GM23248 (cell line): Measurements from ENCODE around the gene RSRC1. TPM values are rescaled to one million over a fixed set of nuclear protein-coding genes. Genes with fewer than 3 reads are reported as not detected.

Source experiments
- DNase-seq: peaks from one replicate; pipeline ENCODE4 v3.0.0-alpha.2; 2015
- H2AFZ ChIP-seq: fragments of 200-600 bp; sonication (generic); 2 replicates; pipeline ENCODE4 v1.6.1; 2016; ENCODE audit warnings: antibody characterized with exemption
- H3F3A ChIP-seq: fragments of 200-600 bp; sonication (generic); 2 replicates; pipeline ENCODE4 v1.6.1; 2016; ENCODE audit warnings: mild to moderate bottlenecking, antibody characterized with exemption, mixed run types; ENCODE audit not compliant: insufficient read depth
- H3K27ac ChIP-seq: fragments of 200-600 bp; sonication (generic); 2 replicates; pipeline ENCODE4 v1.5.1; 2016; ENCODE audit warnings: mild to moderate bottlenecking
- H3K27me3 ChIP-seq: fragments of 200-600 bp; sonication (generic); replicated peaks from 2 replicates; pipeline ENCODE4 v1.6.1; 2016; ENCODE audit warnings: mild to moderate bottlenecking; ENCODE audit not compliant: insufficient read depth
- H3K36me3 ChIP-seq: fragments of 200-600 bp; sonication (generic); 2 replicates; pipeline ENCODE4 v1.6.1; 2016; ENCODE audit warnings: low read depth, mild to moderate bottlenecking
- H3K4me1 ChIP-seq: fragments of 200-600 bp; sonication (generic); 2 replicates; pipeline ENCODE4 v1.6.1; 2016; ENCODE audit warnings: mild to moderate bottlenecking; ENCODE audit not compliant: insufficient read depth
- H3K4me2 ChIP-seq: fragments of 200-600 bp; sonication (generic); one replicate; pipeline ENCODE4 v1.6.1; 2016; ENCODE audit warnings: mild to moderate bottlenecking; ENCODE audit not compliant: unreplicated experiment
- H3K4me3 ChIP-seq: fragments of 200-600 bp; sonication (generic); 2 replicates; pipeline ENCODE4 v1.5.1; 2016; ENCODE audit warnings: mild to moderate bottlenecking
- H3K79me2 ChIP-seq: fragments of 200-600 bp; sonication (generic); 2 replicates; pipeline ENCODE4 v1.6.1; 2016; ENCODE audit warnings: mild to moderate bottlenecking; ENCODE audit not compliant: insufficient read depth
- H3K9ac ChIP-seq: fragments of 200-600 bp; sonication (generic); 2 replicates; pipeline ENCODE4 v1.6.1; 2016; ENCODE audit warnings: mild to moderate bottlenecking
- H3K9me2 ChIP-seq: fragments of 200-600 bp; sonication (generic); 2 replicates; pipeline ENCODE4 v1.6.1; 2016; ENCODE audit warnings: mixed run types, mild to moderate bottlenecking, moderate library complexity; ENCODE audit not compliant: insufficient read depth
- H3K9me3 ChIP-seq: fragments of 200-600 bp; sonication (generic); one replicate; pipeline ENCODE4 v1.6.1; 2017; ENCODE audit warnings: low read depth
- H4K20me1 ChIP-seq: fragments of 200-600 bp; sonication (generic); 2 replicates; pipeline ENCODE4 v1.6.0; 2016; ENCODE audit not compliant: insufficient read depth
- EZH2 ChIP-seq: fragments of 200-600 bp; sonication (generic); IDR thresholded peaks from 2 replicates; pipeline ENCODE4 v1.6.1; 2018; ENCODE audit warnings: antibody characterized with exemption, mild to moderate bottlenecking; ENCODE audit not compliant: insufficient read depth, poor library complexity, severe bottlenecking
- EZH2phosphoT487 ChIP-seq: fragments of 200-600 bp; sonication (generic); IDR thresholded peaks from 2 replicates; pipeline ENCODE4 v1.6.1; 2018; ENCODE audit warnings: antibody characterized with exemption, moderate library complexity, mild to moderate bottlenecking, low read depth; ENCODE audit not compliant: insufficient read depth
- WGBS, 2 experiments: methylation state at CpG; one replicate each; pipeline ENCODE4 v1.1.6; 2015 to 2017; ENCODE audit warnings: low lambda C conversion rate in 2 of 2, low coverage in 1 of 2; ENCODE audit errors: missing lambda C conversion rate in 2 of 2; 5-methylcytosine and 5-hydroxymethylcytosine counted together
- in situ Hi-C: fragments of 300-500 bp; cut with MboI; formaldehyde crosslinking; loops from 2 replicates; pipeline ENCODE4 v1.15.0; 2020
- polyA plus RNA-seq: library from polyadenylated mRNA; unstranded; fragments of >200 nt; fragmentation: Nextera tagmentation; extraction: Ambion mirVana; gene quantifications from 2 replicates; pipeline ENCODE4 v1.2.1, GENCODE V29; 2016
- total RNA-seq: library from RNA; depleted of rRNA; stranded (reverse); fragments of >200 nt; shearing (Covaris generic); gene quantifications from 2 replicates; pipeline ENCODE4 v1.2.3, GENCODE V29; 2014

RSRC1 gene
- total and polyA plus RNA-seq, 2 experiments from 2014 or later = 28.5 to 34.6 TPM

GRCh38 chr3:158098309-158098639, 11.6 kb upstream of the RSRC1 start:
- WGBS, 2 experiments = 94 to 95% methylated on average over 10 of the region's 10 CpGs
- Histone ChIP-seq H3K27me3 (no peaks in the 10 kb centered on the region), H3K4me1 (no peaks in the 10 kb centered on the region; the same call in 1 of the 2 replicates), H3K36me3 (peaks cover 32% of the 10 kb centered on the region), H2AFZ (no peak overlapping the region), H3F3A (no peaks in the 10 kb centered on the region), H3K9me3 (no peaks in the 10 kb centered on the region), H3K9me2 (no peaks in the 10 kb centered on the region), H3K79me2 (peaks cover 26% of the 10 kb centered on the region), H3K4me3 (no peak overlapping the region), H4K20me1 (no peaks in the 10 kb centered on the region), H3K4me2 (no peak overlapping the region), H3K27ac (no peak overlapping the region), H3K9ac (no peak overlapping the region)
- in situ Hi-C loops = no loop called here
- no peak for TF ChIP-seq EZH2phosphoT487
- no peak for TF ChIP-seq EZH2
- no peak for DNase-seq

- Histone ChIP-seq H3K9ac (no peak overlapping the region), H3F3A (no peaks in the 10 kb centered on the region), H2AFZ (no peak overlapping the region), H3K9me2 (no peaks in the 10 kb centered on the region), H3K4me3 (no peak overlapping the region), H3K4me2 (no peak overlapping the region), H3K79me2 (peaks cover 33% of the 10 kb centered on the region), H3K36me3 (peaks cover 32% of the 10 kb centered on the region), H4K20me1 (no peaks in the 10 kb centered on the region), H3K27me3 (no peaks in the 10 kb centered on the region), H3K27ac (no peak overlapping the region), H3K4me1 (no peaks in the 10 kb centered on the region; the same call in 1 of the 2 replicates), H3K9me3 (no peaks in the 10 kb centered on the region)
- TF ChIP-seq EZH2phosphoT487 = no peak
- no peak for TF ChIP-seq EZH2
- DNase-seq = no peak
- 96 to 97% methylated on average over 5 of the region's 5 CpGs for WGBS, 2 experiments
- in situ Hi-C loops = no loop called here
Measured at GRCh38 chr3:158098834-158099424, 11.0 kb upstream of the RSRC1 start.

DNA sequence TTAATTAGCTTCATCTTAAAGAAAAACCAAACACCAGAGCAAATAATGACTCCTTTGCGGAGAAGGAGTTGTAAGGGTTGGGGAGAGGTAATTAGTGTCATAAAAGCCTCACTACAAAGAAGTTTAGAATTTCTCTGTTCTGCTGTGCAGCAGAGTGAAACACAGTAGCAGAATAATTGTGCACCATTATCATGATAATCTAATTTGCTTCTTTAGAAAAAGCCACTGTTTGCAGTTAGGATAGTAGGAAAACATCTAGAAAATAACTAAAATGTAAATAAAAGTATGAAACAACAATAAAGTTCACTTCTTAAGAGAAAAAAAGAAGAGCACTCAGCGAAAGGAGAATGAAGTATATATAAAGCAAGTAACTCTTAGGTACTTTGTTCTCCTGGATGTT, 9.2 kb upstream of the RSRC1 start:
- Histone ChIP-seq H3K27ac (no peak overlapping the region), H3K36me3 (peaks cover 30% of the 10 kb centered on the region), H3K27me3 (no peaks in the 10 kb centered on the region), H4K20me1 (no peaks in the 10 kb centered on the region), H3K4me3 (no peak overlapping the region), H3K9ac (no peak overlapping the region), H3K9me3 (no peaks in the 10 kb centered on the region), H3K9me2 (no peaks in the 10 kb centered on the region), H3K79me2 (peaks cover 40% of the 10 kb centered on the region), H3K4me2 (no peak overlapping the region), H3K4me1 (no peaks in the 10 kb centered on the region; the same call in 1 of the 2 replicates), H2AFZ (no peak overlapping the region), H3F3A (no peaks in the 10 kb centered on the region)
- no peak for DNase-seq
- TF ChIP-seq EZH2phosphoT487 (no peak), EZH2 (no peak)
- WGBS, 2 experiments = 97 to 98% methylated on average over 2 of the region's 2 CpGs
- in situ Hi-C loops = no loop called here

- no peak overlapping the region for H3K4me2 ChIP-seq
- WGBS, 2 experiments = 96 to 97% methylated on average over 14 of the region's 14 CpGs
- in situ Hi-C loops = no loop called here
- H3K9ac ChIP-seq = no peak overlapping the region
- H3K27me3 ChIP-seq = no peaks in the 10 kb centered on the region
- H3K36me3 ChIP-seq = peaks cover 26% of the 10 kb centered on the region
- H3K79me2 ChIP-seq = peaks cover 40% of the 10 kb centered on the region
- H3K9me2 ChIP-seq = no peaks in the 10 kb centered on the region
- H3K27ac ChIP-seq = no peak overlapping the region
- DNase-seq = no peak
- H3K4me3 ChIP-seq = no peak overlapping the region
- H3K4me1 ChIP-seq = no peaks in the 10 kb centered on the region; the same call in 1 of the 2 replicates
- no peak for TF ChIP-seq EZH2
- TF ChIP-seq EZH2phosphoT487 = no peak
- 0 out of 2 replicates have a peak, but pooled peaks cover 3% of the 10 kb centered on the region for H3F3A ChIP-seq
- H3K9me3 ChIP-seq = no peaks in the 10 kb centered on the region
- H2AFZ ChIP-seq = no peak overlapping the region
- H4K20me1 ChIP-seq = no peaks in the 10 kb centered on the region
Measured at GRCh38 chr3:158101335-158102241, 8.3 kb upstream of the RSRC1 start.
